Activated naive CD8-positive, alpha-beta T cell (primary cell): Measurements from ENCODE around the gene ZNF710.

Experiments used
- H3K27ac Mint-ChIP-seq: one replicate; pipeline ENCODE4 v1.8.0; 2021; ENCODE audit warnings: mixed read lengths
- H3K27me3 Mint-ChIP-seq: one replicate; pipeline ENCODE4 v1.8.0; 2021; ENCODE audit warnings: mixed read lengths
- H3K36me3 Mint-ChIP-seq: one replicate; pipeline ENCODE4 v1.8.0; 2021; ENCODE audit warnings: mixed read lengths
- H3K4me1 Mint-ChIP-seq: one replicate; pipeline ENCODE4 v1.8.0; 2021; ENCODE audit warnings: low read depth, mixed read lengths
- H3K4me3 Mint-ChIP-seq: one replicate; pipeline ENCODE4 v1.8.0; 2021; ENCODE audit warnings: mild to moderate bottlenecking, mixed read lengths
- H3K9me3 Mint-ChIP-seq: one replicate; pipeline ENCODE4 v1.8.0; 2021; ENCODE audit warnings: low read depth, mixed read lengths

Gene ZNF710

GRCh38 chr15:90020936-90021507 is 19.9 kb downstream of the ZNF710 start:
- no peak overlapping the region for H3K4me3 Mint-ChIP-seq

DNA sequence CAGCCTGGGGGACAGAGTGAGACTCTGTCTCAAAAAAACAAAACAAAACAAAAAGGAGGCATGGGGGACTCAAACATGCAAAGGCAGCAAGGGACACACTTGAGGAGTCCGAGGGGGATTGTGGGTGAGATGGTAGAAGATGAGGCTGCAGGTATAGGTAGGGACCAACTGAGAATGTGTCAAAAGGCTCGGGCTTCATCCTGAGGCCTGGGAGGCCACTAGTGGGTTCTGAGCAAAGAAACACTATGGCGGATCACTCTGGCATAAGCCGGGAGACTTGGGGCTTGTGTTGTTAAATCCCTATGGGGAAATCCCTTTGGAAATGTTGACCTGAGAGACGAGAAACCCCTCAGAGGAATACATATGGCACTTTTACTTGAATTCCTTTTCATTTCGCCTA is 21.2 kb downstream of the ZNF710 start:
- no peaks in the 10 kb centered on the region for H3K36me3 Mint-ChIP-seq
- peaks cover 23% of the 10 kb centered on the region for H3K4me1 Mint-ChIP-seq
- H3K27me3 Mint-ChIP-seq = no peaks in the 10 kb centered on the region
- no peak overlapping the region for H3K4me3 Mint-ChIP-seq
- H3K9me3 Mint-ChIP-seq = no peaks in the 10 kb centered on the region
- H3K27ac Mint-ChIP-seq = no peak overlapping the region

More at GRCh38 chr15:90020936-90021507, 19.9 kb downstream of the ZNF710 start:
- Mint-ChIP-seq H3K4me1 (peaks cover 31% of the 10 kb centered on the region), H3K36me3 (no peaks in the 10 kb centered on the region), H3K27me3 (no peaks in the 10 kb centered on the region), H3K27ac (peak overlapping the region; percentile 46), H3K9me3 (no peaks in the 10 kb centered on the region)

- peaks cover 17% of the 10 kb centered on the region for H3K4me1 Mint-ChIP-seq
- H3K27ac Mint-ChIP-seq = no peak overlapping the region
Measured at GRCh38 chr15:90022905-90023700, 22.0 kb downstream of the ZNF710 start.

DNA sequence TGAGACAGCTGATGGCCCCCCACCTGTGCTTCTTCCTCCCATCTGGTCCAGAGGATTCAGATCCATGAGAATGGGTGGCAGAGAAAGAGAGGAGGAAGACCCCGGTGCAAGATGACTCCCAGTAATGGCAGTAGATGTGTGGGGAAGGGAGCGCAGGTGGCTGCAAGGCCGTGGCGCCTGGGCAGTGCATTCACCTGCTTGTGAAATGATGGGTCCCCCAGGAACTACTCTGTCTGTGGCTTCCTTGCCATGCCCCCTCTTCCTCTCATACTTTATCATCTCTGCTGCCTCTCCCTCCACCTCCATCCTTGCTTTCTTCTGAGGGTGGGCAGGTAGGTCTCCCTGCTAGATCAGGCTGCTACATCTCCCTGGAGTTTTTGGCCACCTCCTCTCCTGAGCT is 23.3 kb downstream of the ZNF710 start:
- H3K9me3 Mint-ChIP-seq = no peaks in the 10 kb centered on the region
- H3K27me3 Mint-ChIP-seq = no peaks in the 10 kb centered on the region
- H3K27ac Mint-ChIP-seq = no peak overlapping the region
- no peak overlapping the region for H3K4me3 Mint-ChIP-seq
- peaks cover 13% of the 10 kb centered on the region for H3K4me1 Mint-ChIP-seq
- peaks cover 6% of the 10 kb centered on the region for H3K36me3 Mint-ChIP-seq

More at GRCh38 chr15:90022905-90023700, 22.0 kb downstream of the ZNF710 start:
- H3K9me3 Mint-ChIP-seq = no peaks in the 10 kb centered on the region
- H3K4me3 Mint-ChIP-seq = no peak overlapping the region
- H3K27me3 Mint-ChIP-seq = no peaks in the 10 kb centered on the region
- peaks cover under 1% of the 10 kb centered on the region for H3K36me3 Mint-ChIP-seq

DNA sequence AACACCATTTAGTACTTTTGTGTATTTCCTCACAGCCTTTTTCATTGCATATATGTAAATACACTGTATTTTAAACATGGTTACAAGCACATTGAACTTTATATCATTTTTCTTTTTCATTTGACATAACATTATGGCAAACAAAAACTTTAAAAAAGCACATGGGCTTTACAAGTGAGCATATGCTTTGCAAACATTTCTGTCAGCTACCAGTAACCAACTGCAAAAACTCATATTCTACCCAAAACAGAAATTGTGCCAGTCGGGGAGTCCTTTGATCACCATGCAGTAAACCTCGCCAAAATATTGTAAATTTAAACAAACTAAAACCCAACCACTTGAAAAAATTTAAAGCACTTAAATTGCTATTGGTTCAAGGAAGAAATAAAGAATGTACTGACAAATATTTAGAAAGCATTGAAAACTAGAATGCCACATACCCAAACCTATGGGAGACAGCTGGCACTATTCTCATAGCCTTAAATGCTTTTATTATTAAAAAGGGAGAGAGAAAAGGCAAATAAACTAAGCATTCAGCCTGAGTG is 24.4 kb downstream of the ZNF710 start:
- H3K4me1 Mint-ChIP-seq = peaks cover 16% of the 10 kb centered on the region
- H3K27ac Mint-ChIP-seq = no peak overlapping the region

GRCh38 chr15:90028376-90028944 is 27.3 kb downstream of the ZNF710 start:
- no peaks in the 10 kb centered on the region for H3K9me3 Mint-ChIP-seq
- H3K36me3 Mint-ChIP-seq = peaks cover 6% of the 10 kb centered on the region
- H3K4me3 Mint-ChIP-seq = no peak overlapping the region
- H3K27me3 Mint-ChIP-seq = no peaks in the 10 kb centered on the region
- H3K27ac Mint-ChIP-seq = no peak overlapping the region
- H3K4me1 Mint-ChIP-seq = peaks cover 30% of the 10 kb centered on the region

More for the DNA sequence above, 24.4 kb downstream of the ZNF710 start:
- H3K27me3 Mint-ChIP-seq = no peaks in the 10 kb centered on the region
- no peak overlapping the region for H3K4me3 Mint-ChIP-seq
- H3K9me3 Mint-ChIP-seq = no peaks in the 10 kb centered on the region
- peaks cover 6% of the 10 kb centered on the region for H3K36me3 Mint-ChIP-seq

GRCh38 chr15:90029024-90029423 is 27.9 kb downstream of the ZNF710 start:
- H3K27ac Mint-ChIP-seq = no peak overlapping the region
- no peaks in the 10 kb centered on the region for H3K27me3 Mint-ChIP-seq
- H3K4me1 Mint-ChIP-seq = peaks cover 36% of the 10 kb centered on the region
- H3K9me3 Mint-ChIP-seq = no peaks in the 10 kb centered on the region
- peaks cover 6% of the 10 kb centered on the region for H3K36me3 Mint-ChIP-seq
- H3K4me3 Mint-ChIP-seq = no peak overlapping the region

- Mint-ChIP-seq H3K4me3 (no peak overlapping the region), H3K9me3 (no peaks in the 10 kb centered on the region), H3K27me3 (no peaks in the 10 kb centered on the region), H3K27ac (no peak overlapping the region), H3K4me1 (peaks cover 37% of the 10 kb centered on the region), H3K36me3 (peaks cover 6% of the 10 kb centered on the region)
Measured at GRCh38 chr15:90030376-90030775, 29.3 kb downstream of the ZNF710 start.

- Mint-ChIP-seq H3K36me3 (peaks cover 6% of the 10 kb centered on the region), H3K9me3 (no peaks in the 10 kb centered on the region), H3K4me3 (no peak overlapping the region), H3K4me1 (peaks cover 40% of the 10 kb centered on the region), H3K27me3 (no peaks in the 10 kb centered on the region), H3K27ac (peak overlapping the region; percentile 46)
Measured at GRCh38 chr15:90031231-90031791, 30.2 kb downstream of the ZNF710 start.

DNA sequence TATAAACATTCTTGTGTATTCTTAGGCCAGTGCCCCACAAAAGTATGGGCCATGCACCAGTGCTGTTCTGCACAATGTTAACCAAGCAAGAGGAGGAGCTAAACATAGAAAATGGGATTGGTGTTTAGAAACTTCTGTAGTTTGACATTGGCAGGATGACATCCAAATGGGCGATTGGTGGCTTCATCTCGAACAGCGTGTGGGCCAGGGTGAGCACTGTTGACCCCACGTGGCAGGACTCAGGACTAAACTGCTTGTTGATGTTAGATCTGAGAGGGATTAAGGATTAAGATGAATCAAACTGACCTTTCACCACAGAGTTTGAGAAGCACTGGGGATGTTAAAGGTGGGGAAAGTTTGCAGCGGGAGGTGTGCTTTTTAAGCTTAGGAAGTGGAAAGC is 31.9 kb downstream of the ZNF710 start:
- Mint-ChIP-seq H3K9me3 (no peaks in the 10 kb centered on the region), H3K27me3 (no peaks in the 10 kb centered on the region), H3K4me1 (peaks cover 52% of the 10 kb centered on the region), H3K4me3 (peak overlapping the region; percentile 39), H3K27ac (peak overlapping the region; percentile 77), H3K36me3 (peaks cover 6% of the 10 kb centered on the region)

GRCh38 chr15:90033448-90033847 is 32.3 kb downstream of the ZNF710 start:
- no peak overlapping the region for H3K4me3 Mint-ChIP-seq
- peak overlapping the region; percentile 77 for H3K27ac Mint-ChIP-seq
- H3K9me3 Mint-ChIP-seq = no peaks in the 10 kb centered on the region
- H3K36me3 Mint-ChIP-seq = peaks cover 2% of the 10 kb centered on the region
- no peaks in the 10 kb centered on the region for H3K27me3 Mint-ChIP-seq
- peaks cover 56% of the 10 kb centered on the region for H3K4me1 Mint-ChIP-seq

DNA sequence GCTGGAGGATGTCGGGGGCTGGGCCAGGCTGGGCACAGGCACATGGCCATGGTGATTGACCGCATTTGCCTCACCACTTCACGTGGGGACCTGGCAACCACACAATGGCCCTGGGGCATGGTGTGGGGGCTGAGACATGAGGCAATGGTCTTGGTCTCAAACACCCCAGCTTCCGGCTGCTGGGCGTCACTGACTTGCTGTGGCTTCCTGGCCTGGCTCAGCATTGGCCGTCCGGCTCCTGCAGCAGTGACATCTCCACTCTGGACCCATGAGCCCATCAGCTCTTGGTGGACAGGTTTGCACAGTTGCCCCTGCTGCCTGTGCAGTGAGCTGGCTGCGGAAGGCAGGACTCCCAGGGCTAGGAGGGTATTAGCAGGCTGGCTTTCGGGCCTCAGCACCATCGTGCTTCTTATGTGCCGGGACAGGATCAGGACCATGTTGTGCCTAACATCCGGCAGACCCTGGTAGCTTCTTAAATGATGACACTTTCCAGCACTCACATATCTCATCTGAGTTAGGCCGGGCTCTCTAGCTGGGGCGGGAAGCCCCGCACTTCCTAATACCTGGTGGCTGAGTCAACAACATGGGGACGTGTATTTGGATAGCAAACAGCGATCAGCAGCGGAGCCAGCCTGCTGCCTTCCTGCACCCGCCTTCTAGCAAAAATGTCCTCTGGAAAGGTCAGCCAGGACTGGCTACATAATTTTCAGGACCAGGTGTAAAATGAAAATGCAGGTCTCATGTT is 34.1 kb downstream of the ZNF710 start:
- Mint-ChIP-seq H3K4me3 (no peak overlapping the region), H3K4me1 (peaks cover 69% of the 10 kb centered on the region), H3K27me3 (no peaks in the 10 kb centered on the region), H3K27ac (peak overlapping the region; percentile 46), H3K36me3 (no peaks in the 10 kb centered on the region), H3K9me3 (no peaks in the 10 kb centered on the region)

DNA sequence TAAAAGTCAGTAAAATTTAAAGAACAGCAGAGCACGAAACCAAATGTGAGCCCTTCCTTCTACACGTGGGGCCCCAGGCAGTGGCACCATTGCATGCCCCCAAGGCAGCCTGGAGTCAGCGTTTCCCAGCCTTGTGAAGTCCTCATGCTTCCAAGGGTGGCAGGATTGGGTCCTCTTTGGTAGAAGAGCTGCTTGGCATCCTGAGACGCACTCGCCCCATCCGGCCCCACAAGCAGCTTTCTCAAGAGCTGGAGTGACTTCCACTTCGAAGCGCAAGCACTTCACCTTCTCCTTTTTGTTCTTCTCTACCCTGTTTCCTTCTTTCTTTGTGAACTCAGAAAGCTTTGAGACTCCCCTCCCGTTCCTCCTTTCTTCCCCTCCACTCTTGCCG is 34.7 kb downstream of the ZNF710 start:
- no peaks in the 10 kb centered on the region for H3K27me3 Mint-ChIP-seq
- peaks cover 68% of the 10 kb centered on the region for H3K4me1 Mint-ChIP-seq

DNA sequence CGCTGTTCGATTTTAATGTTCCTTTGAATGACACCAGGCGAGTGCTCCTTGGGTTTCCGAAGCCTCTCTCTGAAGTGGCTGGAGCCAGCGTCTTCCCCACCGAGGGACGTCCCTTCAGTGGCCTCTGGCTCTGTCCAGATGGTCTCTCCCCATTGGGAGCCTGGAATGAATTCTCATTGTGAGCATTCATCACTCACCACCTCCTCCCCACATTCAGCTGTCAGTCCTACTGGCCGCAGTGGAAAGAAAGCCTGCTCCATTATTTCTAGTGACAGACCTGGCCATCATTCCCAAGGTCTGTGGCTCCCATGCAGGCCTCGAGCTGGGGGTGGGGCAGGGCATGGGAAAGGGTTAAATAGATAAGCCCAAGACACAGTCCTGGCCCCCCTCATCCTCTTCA is 35.2 kb downstream of the ZNF710 start:
- Mint-ChIP-seq H3K36me3 (no peaks in the 10 kb centered on the region), H3K27ac (peak overlapping the region; percentile 46), H3K9me3 (no peaks in the 10 kb centered on the region), H3K4me1 (peaks cover 65% of the 10 kb centered on the region), H3K4me3 (no peak overlapping the region), H3K27me3 (no peaks in the 10 kb centered on the region)

More for the DNA sequence above, 34.7 kb downstream of the ZNF710 start:
- Mint-ChIP-seq H3K9me3 (no peaks in the 10 kb centered on the region), H3K27ac (peak overlapping the region; percentile 46), H3K36me3 (no peaks in the 10 kb centered on the region), H3K4me3 (no peak overlapping the region)
